Transverse colon (tissue), 4 donors: ENCODE measurements around the gene HMCN1. TPM values are rescaled to one million over a fixed set of nuclear protein-coding genes. Genes with fewer than 3 reads are reported as not detected.

Source experiments
- DNase-seq: peaks from one replicate; pipeline ENCODE4 v3.0.0-alpha.2; 2019
- H3K27ac ChIP-seq, 4 donors: fragments of 200-600 bp; sonication (generic); 2 replicates each; pipeline ENCODE4 v1.5.1; 2016 to 2018; ENCODE audit warnings: inconsistent platforms in 4 of 4
- H3K27me3 ChIP-seq: fragments of 200-600 bp; sonication (generic); 2 replicates; pipeline ENCODE4 v1.5.1; 2017; ENCODE audit warnings: inconsistent platforms
- H3K36me3 ChIP-seq, 4 donors: fragments of 200-600 bp; sonication (generic); 2 replicates each; pipeline ENCODE4 v1.5.1; 2017 to 2019; ENCODE audit warnings: inconsistent platforms in 4 of 4
- H3K4me1 ChIP-seq, 4 donors: fragments of 200-600 bp; sonication (generic); 2 replicates each; pipeline ENCODE4 v1.5.1; 2017 to 2020; ENCODE audit warnings: inconsistent platforms in 4 of 4
- H3K4me3 ChIP-seq, 4 donors: fragments of 200-600 bp; sonication (generic); 1 replicate in 1 of 4; 2 replicates in 3 of 4; pipeline versions ENCODE4 v1.5.1 to v1.6.1; 2017 to 2019; ENCODE audit warnings: inconsistent platforms in 4 of 4
- H3K9me3 ChIP-seq, 2 donors: fragments of 200-600 bp; sonication (generic); 2 replicates each; pipeline ENCODE4 v1.5.1; 2017 to 2019; ENCODE audit warnings: inconsistent platforms in 2 of 2
- CTCF ChIP-seq, 5 experiments: fragments of 200-600 bp in 3 of 5; fragments of 450-650 bp in 2 of 5; sonication (generic) in 3 of 5; IDR thresholded peaks; 1 replicate in 2 of 5; 2 replicates in 3 of 5; pipeline ENCODE4 v1.5.1; 2016 to 2017; ENCODE audit warnings: antibody characterized with exemption in 5 of 5, inconsistent platforms in 3 of 5, mild to moderate bottlenecking in 2 of 5, moderate library complexity in 1 of 5
- EP300 ChIP-seq: sonication (generic); formaldehyde crosslinking; IDR thresholded peaks from one replicate; pipeline ENCODE4 v1.6.1; 2017; ENCODE audit warnings: antibody characterized with exemption, low read depth
- POLR2A ChIP-seq: fragments of 450-650 bp; IDR thresholded peaks from one replicate; pipeline ENCODE4 v1.6.1; 2016; ENCODE audit warnings: antibody characterized with exemption, mild to moderate bottlenecking, moderate library complexity
- POLR2AphosphoS5 ChIP-seq, 3 donors: sonication (generic); formaldehyde crosslinking; IDR thresholded peaks; one replicate each; pipeline ENCODE4 v1.6.1; 2016; ENCODE audit warnings: antibody characterized with exemption in 3 of 3
- WGBS, 2 donors: methylation state at CpG; one replicate each; pipeline ENCODE4 v1.1.5; 2018; ENCODE audit warnings: low coverage in 1 of 2; 5-methylcytosine and 5-hydroxymethylcytosine counted together
- in situ Hi-C, 4 donors: fragments of 200-750 bp; cut with MboI; loops; one replicate each; pipeline versions ENCODE4 v1.15.0 to v1.15.1; 2017; ENCODE audit warnings: low sequenced_read_pairs in 3 of 4, low pct_ligation_motif_present in 1 of 4, low pct_unique_long_range_greater_than_20kb in 1 of 4
- intact Hi-C: fragments of 100-400 bp; cut with DNase I; formaldehyde crosslinking; loops from one replicate; pipeline ENCODE4 v1.15.1; 2023; ENCODE audit warnings: low total_unique reads
- total RNA-seq, 4 donors: library from RNA; depleted of rRNA; stranded (reverse); fragments of >200 nt; gene quantifications; one replicate each; pipeline ENCODE4 v1.1.0, GENCODE V29; 2016

HMCN1 gene
- total RNA-seq, 4 donors from 2014 or later = 1.1 to 2.7 (median 2.1) TPM

GRCh38 chr1:185857442-185857841, 123.3 kb downstream of the HMCN1 start:
- Histone ChIP-seq H3K27me3 (no peaks in the 10 kb centered on the region), H3K4me1 (peaks cover 0 to 21% (median 2%) of the 10 kb centered on the region in 4 donors), H3K36me3 (no peaks in the 10 kb centered on the region), H3K9me3 (no peaks in the 10 kb centered on the region), H3K27ac (no peak overlapping the region), H3K4me3 (no peak overlapping the region)
- 44 to 61% methylated on average over 2 of the region's 2 CpGs for WGBS, 2 donors
- no peak for DNase-seq
- intact Hi-C loops = no loop called here
- TF ChIP-seq EP300 = no peak
- no peak for TF ChIP-seq CTCF (IDR thresholded peaks at IDR 0.05)
- TF ChIP-seq POLR2A = no peak
- in situ Hi-C loops = no loop called here

- Histone ChIP-seq H3K4me1 (peaks cover 0 to 31% (median 2%) of the 10 kb centered on the region in 4 donors), H3K27ac (no peak overlapping the region), H3K27me3 (no peaks in the 10 kb centered on the region), H3K4me3 (no peak overlapping the region), H3K9me3 (no peaks in the 10 kb centered on the region), H3K36me3 (no peaks in the 10 kb centered on the region)
- intact Hi-C loops = no loop called here
- in situ Hi-C loops = no loop called here
- no peak for TF ChIP-seq POLR2AphosphoS5 (IDR thresholded peaks at IDR 0.05)
- TF ChIP-seq EP300 = no peak
- TF ChIP-seq POLR2A = no peak
- TF ChIP-seq CTCF (IDR thresholded peaks at IDR 0.05) = no peak
- DNase-seq = no peak
- WGBS, 2 donors = 94 to 100% methylated on average over 1 of the region's 1 CpG
Observed at GRCh38 chr1:185860311-185860710, 126.1 kb downstream of the HMCN1 start.

GRCh38 chr1:185860859-185861258, 126.7 kb downstream of the HMCN1 start:
- Histone ChIP-seq H3K36me3 (no peaks in the 10 kb centered on the region), H3K27me3 (no peaks in the 10 kb centered on the region), H3K9me3 (no peaks in the 10 kb centered on the region), H3K4me1 (peaks cover 0 to 31% (median 2%) of the 10 kb centered on the region in 4 donors), H3K27ac (no peak overlapping the region), H3K4me3 (no peak overlapping the region)
- in situ Hi-C loops = no loop called here
- TF ChIP-seq EP300 = no peak
- no peak for TF ChIP-seq POLR2AphosphoS5 (IDR thresholded peaks at IDR 0.05)
- no peak for TF ChIP-seq CTCF (IDR thresholded peaks at IDR 0.05)
- TF ChIP-seq POLR2A = no peak
- intact Hi-C loops = no loop called here
- DNase-seq = no peak
- 57 to 68% methylated on average over 1 of the region's 1 CpG for WGBS, 2 donors

- Histone ChIP-seq H3K4me1 (peaks cover 0 to 31% (median 2%) of the 10 kb centered on the region in 4 donors), H3K4me3 (no peak overlapping the region), H3K27ac (no peak overlapping the region), H3K36me3 (no peaks in the 10 kb centered on the region), H3K9me3 (no peaks in the 10 kb centered on the region), H3K27me3 (no peaks in the 10 kb centered on the region)
- in situ Hi-C loops = no loop called here
- intact Hi-C loops = no loop called here
- no peak for DNase-seq
- TF ChIP-seq CTCF (IDR thresholded peaks at IDR 0.05) (no peak), POLR2AphosphoS5 (IDR thresholded peaks at IDR 0.05) (no peak), POLR2A (no peak)
Observed at GRCh38 chr1:185861630-185862029, 127.4 kb downstream of the HMCN1 start.
